K562 (cell line): Measurements from ENCODE around the gene KLHL12. TPM values are rescaled to one million over a fixed set of nuclear protein-coding genes. Genes with fewer than 3 reads are reported as not detected.

Experiments
- BCL6 ChIP-seq: fragments of 250-450 bp; sonication (Bioruptor Pico); IDR thresholded peaks from 2 replicates; pipeline ENCODE4 v1.4.0; 2020
- C11orf30 ChIP-seq: fragments of 450-650 bp; IDR thresholded peaks from 2 replicates; pipeline ENCODE4 v1.6.1; 2016; ENCODE audit warnings: low read depth, mild to moderate bottlenecking
- EHMT2 ChIP-seq: fragments of 450-650 bp; IDR thresholded peaks from 2 replicates; pipeline ENCODE4 v1.6.1; 2018; ENCODE audit warnings: antibody characterized with exemption
- FOXM1 ChIP-seq, 2 experiments: fragments of 450-650 bp in 1 of 2; sonication (generic) in 1 of 2; formaldehyde crosslinking in 1 of 2; IDR thresholded peaks; 2 replicates each; pipeline versions ENCODE4 v1.6.1 to v1.9.0; 2017 to 2022; ENCODE audit warnings: low read depth in 2 of 2, mild to moderate bottlenecking in 2 of 2, missing genetic modification reagents in 1 of 2, moderate library complexity in 1 of 2
- HEY1 ChIP-seq: fragments of 250-450 bp; sonication (Bioruptor Pico); IDR thresholded peaks from 2 replicates; pipeline ENCODE4 v1.5.0; 2020; ENCODE audit warnings: mild to moderate bottlenecking, moderate library complexity, borderline replicate concordance
- KAT7 ChIP-seq: sonication (generic); formaldehyde crosslinking; IDR thresholded peaks from 2 replicates; pipeline ENCODE4 v1.8.0; 2022; ENCODE audit warnings: missing genetic modification reagents, mild to moderate bottlenecking, borderline replicate concordance
- PHF21A ChIP-seq: fragments of 450-650 bp; IDR thresholded peaks from 2 replicates; pipeline ENCODE4 v1.6.1; 2017; ENCODE audit warnings: low read depth, borderline replicate concordance
- PTRF ChIP-seq: fragments of 450-650 bp; IDR thresholded peaks from 2 replicates; pipeline ENCODE4 v1.6.1; 2016; ENCODE audit warnings: mild to moderate bottlenecking, missing genetic modification characterization, missing compliant biosample characterization
- PTTG1 ChIP-seq: fragments of 450-650 bp; IDR thresholded peaks from 2 replicates; pipeline ENCODE4 v1.6.1; 2016; ENCODE audit warnings: low read depth, mild to moderate bottlenecking, missing genetic modification characterization, missing compliant biosample characterization
- SIRT6 ChIP-seq: IDR thresholded peaks from one replicate; pipeline ENCODE4 v1.6.1; 2012; ENCODE audit warnings: low read depth, mild to moderate bottlenecking, control low read depth, inconsistent platforms, low read length, moderate library complexity
- SIX5 ChIP-seq, 2 experiments: IDR thresholded peaks; 2 replicates each; pipeline ENCODE4 v1.6.1; 2011; ENCODE audit warnings: low read length in 2 of 2, borderline replicate concordance in 1 of 2, low read depth in 1 of 2, mild to moderate bottlenecking in 1 of 2, moderate library complexity in 1 of 2; ENCODE audit not compliant: insufficient read depth in 1 of 2
- SOX6 ChIP-seq: fragments of 450-650 bp; IDR thresholded peaks from 2 replicates; pipeline ENCODE4 v1.6.1; 2014; ENCODE audit warnings: mild to moderate bottlenecking
- TAF7 ChIP-seq: fragments of 450-650 bp; IDR thresholded peaks from 2 replicates; pipeline ENCODE4 v1.6.1; 2016; ENCODE audit warnings: missing genetic modification characterization, missing compliant biosample characterization
- TCF7 ChIP-seq: sonication (generic); IDR thresholded peaks from 2 replicates; pipeline ENCODE4 v1.6.1; 2016; ENCODE audit warnings: antibody characterized with exemption, borderline replicate concordance
- TGIF2 ChIP-seq: sonication (generic); formaldehyde crosslinking; IDR thresholded peaks from 2 replicates; pipeline ENCODE4 v1.8.1; 2022; ENCODE audit warnings: mild to moderate bottlenecking, missing genetic modification reagents, moderate library complexity
- TSC22D4 ChIP-seq: fragments of 450-650 bp; IDR thresholded peaks from 2 replicates; pipeline ENCODE4 v1.6.1; 2016; ENCODE audit warnings: missing genetic modification characterization, missing biosample characterization, control low read depth
- ZNF121 ChIP-seq: sonication (generic); formaldehyde crosslinking; conservative IDR thresholded peaks from 2 replicates; pipeline ENCODE4 v1.8.0; 2022; ENCODE audit warnings: missing genetic modification reagents
- polyA plus RNA-seq, 8 experiments: library from polyadenylated mRNA; depleted of rRNA in 4 of 8; stranded (reverse) in 5 of 8; unstranded in 3 of 8; fragments of >200 nt; fragmentation: Nextera tagmentation in 2 of 8; fragmentation: Illumina TruSeq in 1 of 8; extraction: Ambion mirVana in 2 of 8; extraction: Trizol in 1 of 8; gene quantifications; 2 replicates each; pipeline versions ENCODE4 v1.2.1 to v1.2.3, GENCODE V29; 2011 to 2014; ENCODE audit warnings: inconsistent platforms in 1 of 8, missing spikeins in 1 of 8
- total RNA-seq, 7 experiments: library from RNA; depleted of rRNA in 6 of 7; stranded (reverse); fragments of >200 nt in 6 of 7; fragmentation: Illumina TruSeq in 2 of 7; extraction: Trizol in 2 of 7; gene quantifications; 2 replicates each; pipeline versions ENCODE4 v1.2.1 to v1.2.3, GENCODE V29; 2011 to 2021; ENCODE audit warnings: low replicate concordance in 1 of 7
- TF ChIP-seq, protein P1 (sequence below), 2 experiments: fragments of 450-650 bp; formaldehyde crosslinking in 1 of 2; IDR thresholded peaks; 2 replicates each; pipeline versions ENCODE4 v1.4.0 to v1.6.1; 2014 to 2020; ENCODE audit warnings: mild to moderate bottlenecking in 2 of 2, borderline replicate concordance in 1 of 2, low read depth in 1 of 2
- TF ChIP-seq, protein P2 (sequence below), 2 experiments: fragments of 450-650 bp; conservative IDR thresholded peaks; 2 replicates each; pipeline ENCODE4 v1.6.1; 2017; ENCODE audit warnings: mild to moderate bottlenecking in 2 of 2, moderate library complexity in 2 of 2

KLHL12 gene
- total and polyA plus RNA-seq, 9 of the 15 experiments (the other 6 are each of a cell fraction or from before 2014, with no cell fraction given), result 23.1 to 85.1 (median 35.0) TPM

DNA sequence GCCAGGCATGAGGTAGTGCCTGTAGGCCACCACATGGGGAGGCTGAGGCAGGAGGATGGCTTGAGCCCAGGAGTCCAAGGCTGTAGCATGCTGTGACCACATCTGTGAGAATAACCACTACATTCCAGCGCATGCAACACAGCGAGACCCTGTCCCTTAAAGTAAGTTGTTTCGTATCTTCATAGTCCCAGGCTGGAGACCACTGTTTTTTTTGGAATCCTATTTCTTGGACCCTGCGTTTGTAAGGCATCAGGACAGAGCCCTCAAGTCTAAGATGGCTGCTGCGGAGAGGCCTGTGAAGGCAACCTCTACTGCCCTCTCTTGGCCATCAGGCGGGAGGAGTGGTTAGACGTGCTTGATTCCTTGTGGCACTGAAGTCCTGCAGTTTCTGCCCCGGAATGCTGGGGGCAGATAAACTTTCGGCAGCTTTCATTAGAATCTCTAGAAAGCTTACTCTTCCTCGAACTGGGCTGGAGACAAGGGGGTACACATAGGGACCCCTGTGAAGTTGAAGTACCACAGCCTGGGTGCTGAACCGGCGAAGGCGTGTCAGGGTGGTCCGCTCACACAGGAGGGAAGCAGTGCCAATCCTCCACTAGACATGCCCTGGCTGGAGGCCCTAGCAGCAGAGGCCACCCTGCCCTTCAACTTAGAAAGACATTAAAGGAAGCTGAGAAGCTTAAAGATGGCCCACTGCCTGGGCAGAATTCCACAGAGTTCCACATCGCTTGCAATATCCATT is 74.7 kb downstream of the KLHL12 start (continued):
- TF ChIP-seq TGIF2, result no peak
- TF ChIP-seq, protein P1, sequence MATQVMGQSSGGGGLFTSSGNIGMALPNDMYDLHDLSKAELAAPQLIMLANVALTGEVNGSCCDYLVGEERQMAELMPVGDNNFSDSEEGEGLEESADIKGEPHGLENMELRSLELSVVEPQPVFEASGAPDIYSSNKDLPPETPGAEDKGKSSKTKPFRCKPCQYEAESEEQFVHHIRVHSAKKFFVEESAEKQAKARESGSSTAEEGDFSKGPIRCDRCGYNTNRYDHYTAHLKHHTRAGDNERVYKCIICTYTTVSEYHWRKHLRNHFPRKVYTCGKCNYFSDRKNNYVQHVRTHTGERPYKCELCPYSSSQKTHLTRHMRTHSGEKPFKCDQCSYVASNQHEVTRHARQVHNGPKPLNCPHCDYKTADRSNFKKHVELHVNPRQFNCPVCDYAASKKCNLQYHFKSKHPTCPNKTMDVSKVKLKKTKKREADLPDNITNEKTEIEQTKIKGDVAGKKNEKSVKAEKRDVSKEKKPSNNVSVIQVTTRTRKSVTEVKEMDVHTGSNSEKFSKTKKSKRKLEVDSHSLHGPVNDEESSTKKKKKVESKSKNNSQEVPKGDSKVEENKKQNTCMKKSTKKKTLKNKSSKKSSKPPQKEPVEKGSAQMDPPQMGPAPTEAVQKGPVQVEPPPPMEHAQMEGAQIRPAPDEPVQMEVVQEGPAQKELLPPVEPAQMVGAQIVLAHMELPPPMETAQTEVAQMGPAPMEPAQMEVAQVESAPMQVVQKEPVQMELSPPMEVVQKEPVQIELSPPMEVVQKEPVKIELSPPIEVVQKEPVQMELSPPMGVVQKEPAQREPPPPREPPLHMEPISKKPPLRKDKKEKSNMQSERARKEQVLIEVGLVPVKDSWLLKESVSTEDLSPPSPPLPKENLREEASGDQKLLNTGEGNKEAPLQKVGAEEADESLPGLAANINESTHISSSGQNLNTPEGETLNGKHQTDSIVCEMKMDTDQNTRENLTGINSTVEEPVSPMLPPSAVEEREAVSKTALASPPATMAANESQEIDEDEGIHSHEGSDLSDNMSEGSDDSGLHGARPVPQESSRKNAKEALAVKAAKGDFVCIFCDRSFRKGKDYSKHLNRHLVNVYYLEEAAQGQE (IDR thresholded peaks at IDR 0.05; ENCODE audit: borderline replicate concordance), result peak; percentile 73
- TF ChIP-seq, protein P1 (CRISPR knock-in tag; IDR thresholded peaks at IDR 0.05; ENCODE audit: low read depth), result no peak
- TF ChIP-seq C11orf30, result no peak
- peak; percentile 68; the same call in 1 of the 2 replicates for TF ChIP-seq EHMT2
- no peak for TF ChIP-seq PTRF (tag)
- TF ChIP-seq, protein P2, sequence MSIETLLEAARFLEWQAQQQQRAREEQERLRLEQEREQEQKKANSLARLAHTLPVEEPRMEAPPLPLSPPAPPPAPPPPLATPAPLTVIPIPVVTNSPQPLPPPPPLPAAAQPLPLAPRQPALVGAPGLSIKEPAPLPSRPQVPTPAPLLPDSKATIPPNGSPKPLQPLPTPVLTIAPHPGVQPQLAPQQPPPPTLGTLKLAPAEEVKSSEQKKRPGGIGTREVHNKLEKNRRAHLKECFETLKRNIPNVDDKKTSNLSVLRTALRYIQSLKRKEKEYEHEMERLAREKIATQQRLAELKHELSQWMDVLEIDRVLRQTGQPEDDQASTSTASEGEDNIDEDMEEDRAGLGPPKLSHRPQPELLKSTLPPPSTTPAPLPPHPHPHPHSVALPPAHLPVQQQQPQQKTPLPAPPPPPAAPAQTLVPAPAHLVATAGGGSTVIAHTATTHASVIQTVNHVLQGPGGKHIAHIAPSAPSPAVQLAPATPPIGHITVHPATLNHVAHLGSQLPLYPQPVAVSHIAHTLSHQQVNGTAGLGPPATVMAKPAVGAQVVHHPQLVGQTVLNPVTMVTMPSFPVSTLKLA (conservative IDR thresholded peaks at IDR 0.05), result no peak
- no peak for TF ChIP-seq PTTG1
- TF ChIP-seq TAF7 (tag), result no peak
- no peak for TF ChIP-seq FOXM1 (IDR thresholded peaks at IDR 0.05; ENCODE audit: low read depth)
- no peak for TF ChIP-seq FOXM1 (CRISPR knock-in tag; IDR thresholded peaks at IDR 0.05; ENCODE audit: low read depth)
- TF ChIP-seq TCF7, result no peak
- TF ChIP-seq SIRT6, result no peak
- TF ChIP-seq KAT7, result no peak
- no peak; the same call in 1 of the 2 replicates for TF ChIP-seq SOX6
- no peak for TF ChIP-seq TSC22D4 (tag)
- no peak for TF ChIP-seq HEY1 (CRISPR knock-in tag)
- TF ChIP-seq SIX5 (IDR thresholded peaks at IDR 0.05; ENCODE audit: borderline replicate concordance in 1 of 2, insufficient read depth in 1 of 2, low read depth in 1 of 2, low read length in 2 of 2), result no peak
- no peak for TF ChIP-seq PHF21A
- TF ChIP-seq ZNF121 (CRISPR knock-in tag), result no peak
- no peak for TF ChIP-seq BCL6 (CRISPR knock-in tag)
